HG03520 (cell line): ENCODE measurements around the gene ADAM11.
"Not testable (repeated sequence)": the region's sequence is repeated elsewhere in the genome, so short reads cannot be mapped to it uniquely, and the experiment has no call there.

ENCODE experiments used
- ATAC-seq: cut with Tn5 transposase; IDR thresholded peaks from one replicate; pipeline ENCODE4 v1.9.1; 2021; ENCODE audit warnings: mild to moderate bottlenecking, moderate library complexity; ENCODE audit not compliant: unreplicated experiment

ADAM11 gene

DNA sequence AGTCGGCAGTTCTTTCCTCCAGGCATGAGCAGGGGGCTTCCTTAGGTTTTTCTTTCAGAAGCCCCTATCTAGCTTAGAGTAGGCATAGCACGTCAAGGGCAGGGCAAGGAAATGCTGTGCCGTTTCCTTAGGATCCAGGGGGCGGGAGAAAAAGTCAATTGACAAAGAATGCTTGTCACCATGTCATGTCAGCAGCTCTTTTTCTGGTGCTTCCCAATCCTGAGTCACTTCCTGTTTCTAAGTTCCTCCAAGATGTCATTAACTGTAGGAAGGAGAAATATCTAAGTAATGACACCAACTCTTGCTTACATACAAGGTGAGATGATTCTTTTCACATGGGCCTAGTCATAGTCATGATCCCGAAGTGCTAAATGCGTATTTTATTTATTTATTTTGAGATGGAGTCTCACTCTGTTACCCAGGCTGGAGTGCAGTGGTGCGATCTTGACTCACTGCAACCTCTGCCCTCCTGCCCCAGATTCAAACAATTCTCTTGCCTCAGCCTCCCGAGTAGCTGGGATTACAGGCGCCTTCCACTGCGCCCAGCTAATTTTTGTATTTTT, 36.1 kb downstream of the ADAM11 start:
- ATAC-seq, result no peak

DNA sequence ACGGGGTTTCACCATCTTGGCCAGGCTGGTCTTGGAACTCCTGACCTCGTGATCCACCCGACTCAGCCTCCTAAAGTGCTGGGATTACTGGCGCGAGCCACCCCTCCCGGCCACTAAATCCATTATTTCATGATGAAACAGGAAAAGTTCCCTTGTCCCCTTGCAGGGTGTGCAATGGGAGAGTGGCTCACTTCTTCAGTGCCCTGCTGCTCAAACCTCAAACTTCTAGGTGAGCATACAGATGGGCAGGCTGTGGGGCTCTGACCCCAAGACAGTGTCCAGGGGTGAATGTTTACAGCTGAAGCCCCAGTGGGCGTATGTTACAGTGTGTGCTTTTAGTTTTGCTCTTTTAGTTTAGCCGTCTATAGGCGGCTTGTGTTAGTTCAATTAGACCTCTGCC, 36.6 kb downstream of the ADAM11 start:
- no peak for ATAC-seq

GRCh38 chr17:44795928-44796327, 37.1 kb downstream of the ADAM11 start:
- no peak for ATAC-seq

- ATAC-seq, result no peak
These were observed 37.9 kb downstream of the ADAM11 start for GRCh38 chr17:44796731-44797130.

DNA sequence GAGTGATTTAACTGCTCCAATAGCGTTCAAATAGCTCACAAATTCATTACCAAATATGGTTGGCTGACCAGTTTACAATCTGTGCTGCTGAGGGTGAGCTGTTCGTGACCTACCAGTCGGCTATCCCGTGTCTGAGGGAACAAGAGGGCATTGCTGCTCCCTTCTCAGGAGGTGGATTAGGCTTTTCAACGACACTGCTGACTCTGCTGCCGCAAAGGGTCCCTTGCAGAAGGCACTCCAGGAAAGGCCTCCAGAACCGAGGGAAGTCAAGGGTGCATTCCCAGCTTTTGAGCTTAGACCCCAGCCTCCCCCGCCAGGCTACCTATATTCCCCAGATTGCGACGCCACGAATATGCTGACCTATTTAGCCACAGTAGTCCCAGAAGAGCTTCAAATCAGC, 39.0 kb downstream of the ADAM11 start:
- ATAC-seq, result no peak

DNA sequence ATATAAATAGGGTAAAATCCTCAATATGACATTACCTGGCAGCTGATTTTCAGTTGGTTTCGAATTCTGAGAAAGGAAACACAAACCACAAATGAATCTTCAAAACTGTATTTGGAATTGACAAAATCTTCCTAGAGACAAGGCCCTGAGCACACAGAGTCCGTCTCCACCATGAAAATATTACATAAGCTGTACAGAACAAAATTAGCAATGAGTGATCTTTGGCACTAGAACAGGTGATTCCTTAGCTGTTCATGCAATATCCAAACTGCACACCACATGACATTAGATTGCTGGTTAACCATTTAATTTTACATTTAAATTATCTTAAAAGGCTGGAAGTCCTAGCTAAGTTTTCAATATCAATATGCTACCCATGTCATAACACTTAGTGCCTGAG, 39.6 kb downstream of the ADAM11 start:
- ATAC-seq, result no peak

DNA sequence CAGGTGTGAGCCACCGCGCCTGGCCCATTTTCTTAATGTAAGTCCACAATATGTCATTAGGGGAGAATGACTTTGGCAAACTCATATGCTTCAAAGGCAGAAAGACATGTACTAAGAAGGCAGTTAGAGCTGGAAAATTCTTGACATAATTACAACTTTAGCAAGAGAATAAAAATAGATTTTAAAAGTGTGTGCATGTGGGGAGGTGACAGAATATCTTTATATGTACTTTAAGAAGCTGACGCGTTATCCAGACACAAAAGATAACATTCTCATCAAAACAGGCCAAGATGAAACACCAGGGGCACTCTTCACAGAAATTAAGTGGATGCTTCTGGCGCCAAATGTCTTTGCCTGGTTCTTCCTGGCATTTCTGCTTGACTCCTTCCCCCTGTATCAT, 43.1 kb downstream of the ADAM11 start:
- no peak for ATAC-seq

- no peak for ATAC-seq
These were observed 45.7 kb downstream of the ADAM11 start for GRCh38 chr17:44804302-44805089.

- ATAC-seq, result no peak
These were observed 48.5 kb downstream of the ADAM11 start for GRCh38 chr17:44807093-44807816.

GRCh38 chr17:44807817-44808155, 49.0 kb downstream of the ADAM11 start:
- no peak for ATAC-seq

GRCh38 chr17:44808156-44808555, 49.4 kb downstream of the ADAM11 start:
- ATAC-seq, result no peak

- ATAC-seq, result not testable (repeated sequence)
These were observed 50.0 kb downstream of the ADAM11 start for GRCh38 chr17:44808656-44809388.

DNA sequence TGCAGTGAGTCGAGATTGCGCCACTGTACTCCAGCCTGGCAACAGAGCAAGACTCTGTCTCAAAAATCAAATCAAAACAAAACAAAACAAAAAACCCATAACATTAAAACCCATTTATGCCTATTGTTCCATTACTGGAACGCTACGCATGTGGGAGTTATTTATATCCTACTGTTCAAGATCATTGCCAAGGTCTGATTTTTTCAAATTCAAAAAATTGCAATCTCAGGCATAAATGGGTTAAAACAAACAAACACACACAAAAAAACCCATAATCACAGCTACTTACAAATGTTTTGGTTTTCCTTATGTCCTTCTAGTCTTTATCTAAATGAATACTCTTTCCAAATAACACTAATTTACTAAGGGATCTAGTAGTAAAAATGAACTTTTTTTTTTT, 53.5 kb downstream of the ADAM11 start:
- ATAC-seq, result no peak

GRCh38 chr17:44818508-44818907, 59.7 kb downstream of the ADAM11 start:
- ATAC-seq, result not testable (repeated sequence)

GRCh38 chr17:44820631-44821212, 61.9 kb downstream of the ADAM11 start:
- no peak for ATAC-seq

DNA sequence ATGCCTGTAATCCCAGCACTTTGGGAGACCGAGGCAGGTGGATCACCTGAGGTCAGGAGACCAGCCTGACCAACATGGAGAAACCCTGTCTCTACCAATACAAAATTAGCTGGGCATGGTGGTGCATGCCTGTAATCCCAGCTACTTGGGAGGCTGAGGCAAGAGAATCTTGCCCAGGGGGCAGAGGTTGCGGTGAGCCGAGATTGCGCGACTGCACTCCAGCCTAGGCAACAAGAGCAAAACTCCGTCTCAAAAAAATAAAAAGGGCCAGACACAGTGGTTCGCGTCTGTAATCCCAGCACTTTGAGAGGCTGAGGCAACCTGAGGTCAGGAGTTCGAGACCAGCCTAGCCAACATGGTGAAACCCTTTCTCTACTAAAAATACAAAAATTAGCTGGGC, 66.4 kb downstream of the ADAM11 start:
- not testable (repeated sequence) for ATAC-seq

DNA sequence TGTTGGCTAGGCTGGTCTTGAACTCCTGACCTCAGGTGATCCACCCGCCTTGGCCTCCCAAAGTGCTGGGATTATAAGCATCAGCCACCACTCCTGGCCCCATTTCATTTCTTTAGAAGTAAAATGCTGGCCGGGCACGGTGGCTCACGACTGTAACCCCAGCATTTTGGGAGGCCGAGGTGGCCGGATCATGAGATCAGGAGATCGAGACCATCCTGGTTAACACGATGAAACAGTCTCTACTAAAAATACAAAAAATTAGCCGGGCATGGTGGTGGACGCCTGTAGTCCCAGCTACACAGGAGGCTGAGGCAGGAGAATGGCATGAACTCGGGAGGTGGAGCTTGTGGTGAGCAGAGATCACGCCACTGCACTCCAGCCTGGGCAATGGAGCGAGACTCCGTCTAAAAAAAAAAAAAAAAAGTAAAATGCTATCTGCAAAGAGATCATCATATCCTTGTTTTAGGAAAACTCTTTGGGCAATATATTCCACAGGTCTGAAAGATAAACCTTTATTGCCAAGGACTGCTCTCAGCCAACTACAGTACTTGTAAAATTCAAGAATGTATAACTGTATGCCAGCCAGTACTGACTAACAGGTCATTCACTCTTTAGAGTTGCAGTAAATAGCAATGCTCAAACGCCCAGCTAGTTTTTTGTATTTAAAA, 67.5 kb downstream of the ADAM11 start:
- ATAC-seq, result no peak

DNA sequence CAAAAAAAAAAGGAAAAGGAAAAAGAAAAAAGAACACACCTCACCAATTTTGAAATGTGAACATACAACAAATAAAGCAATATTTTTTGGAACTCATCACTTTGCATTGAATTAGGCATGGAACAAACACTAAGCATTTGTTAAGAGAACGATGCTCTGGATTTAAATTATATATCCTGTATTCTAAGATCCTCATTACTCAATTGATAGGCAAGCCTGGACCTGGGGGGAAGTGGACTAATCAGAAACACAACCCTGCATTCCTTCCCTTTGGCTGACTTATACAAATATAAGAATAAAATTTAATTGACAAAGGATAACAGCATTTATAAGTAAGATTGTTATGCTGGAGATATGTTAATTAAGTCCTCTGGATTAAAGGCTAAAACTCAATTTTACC, 69.1 kb downstream of the ADAM11 start:
- ATAC-seq, result no peak

DNA sequence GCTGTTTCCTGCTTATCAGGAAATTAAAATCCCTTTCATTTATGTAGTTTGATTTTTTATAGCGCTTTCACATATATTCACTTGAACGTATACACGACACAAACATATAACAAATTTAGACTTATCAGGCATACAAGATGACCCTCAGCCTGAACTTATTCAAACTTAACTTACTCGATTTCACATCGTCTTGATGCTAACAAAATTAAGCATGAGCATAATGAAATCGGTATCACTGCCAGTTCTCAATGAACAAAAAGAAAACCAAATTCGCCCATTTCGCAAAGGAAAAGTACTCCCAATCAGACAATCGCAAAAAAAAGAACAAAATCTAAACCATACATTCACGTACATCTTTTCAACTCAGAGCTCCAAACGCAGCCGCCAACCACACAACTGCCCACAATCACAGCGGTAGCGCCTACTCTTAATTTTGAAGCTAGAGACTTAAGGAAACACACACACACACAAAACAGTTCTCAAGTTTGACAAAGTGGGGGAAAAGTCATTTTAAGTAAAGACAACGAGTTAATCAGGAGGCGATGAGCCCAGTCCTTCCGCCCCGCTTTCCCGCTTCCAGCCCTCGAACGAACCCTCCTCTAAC, 70.2 kb downstream of the ADAM11 start:
- ATAC-seq, result no peak
